HL-60 (cell line): ENCODE data around the gene ANXA10.

Source experiments
- CTCF ChIP-seq: IDR thresholded peaks from one replicate; pipeline ENCODE4 v1.5.1; 2011; ENCODE audit warnings: low read length, control low read depth, inconsistent platforms; ENCODE audit not compliant: insufficient read depth
- GABPA ChIP-seq: IDR thresholded peaks from 2 replicates; pipeline ENCODE4 v1.6.1; 2012; ENCODE audit warnings: low read depth
- POLR2AphosphoS5 ChIP-seq: IDR thresholded peaks from 2 replicates; pipeline ENCODE4 v1.6.1; 2012; ENCODE audit warnings: low read depth
- SPI1 ChIP-seq: IDR thresholded peaks from 2 replicates; pipeline ENCODE4 v1.6.1; 2012; ENCODE audit warnings: low read depth, mild to moderate bottlenecking, borderline replicate concordance
- TF ChIP-seq, protein P1 (sequence below): IDR thresholded peaks from 2 replicates; pipeline ENCODE4 v1.6.1; 2012; ENCODE audit warnings: low read depth; ENCODE audit not compliant: insufficient replicate concordance

DNA sequence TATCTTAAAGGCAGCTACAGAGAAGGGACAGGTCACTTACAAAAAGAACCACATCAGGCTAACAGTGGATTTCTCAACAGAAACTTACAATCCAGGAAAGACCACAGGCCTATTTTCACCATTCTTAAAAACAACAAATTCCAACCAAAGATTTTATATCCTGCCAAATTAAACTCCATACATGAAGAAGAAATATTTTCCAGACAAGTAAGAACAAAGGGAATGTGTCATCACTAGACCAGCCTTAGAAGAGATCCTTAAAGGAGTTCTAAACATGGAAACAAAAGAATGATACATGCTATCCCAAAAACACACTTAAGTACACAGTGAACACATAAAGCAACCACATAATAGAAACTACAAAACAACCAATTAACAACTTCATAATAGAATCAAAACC is 105.6 kb downstream of the ANXA10 start:
- TF ChIP-seq CTCF (no peak), POLR2AphosphoS5 (no peak), SPI1 (no peak), GABPA (no peak)
- TF ChIP-seq, protein P1, sequence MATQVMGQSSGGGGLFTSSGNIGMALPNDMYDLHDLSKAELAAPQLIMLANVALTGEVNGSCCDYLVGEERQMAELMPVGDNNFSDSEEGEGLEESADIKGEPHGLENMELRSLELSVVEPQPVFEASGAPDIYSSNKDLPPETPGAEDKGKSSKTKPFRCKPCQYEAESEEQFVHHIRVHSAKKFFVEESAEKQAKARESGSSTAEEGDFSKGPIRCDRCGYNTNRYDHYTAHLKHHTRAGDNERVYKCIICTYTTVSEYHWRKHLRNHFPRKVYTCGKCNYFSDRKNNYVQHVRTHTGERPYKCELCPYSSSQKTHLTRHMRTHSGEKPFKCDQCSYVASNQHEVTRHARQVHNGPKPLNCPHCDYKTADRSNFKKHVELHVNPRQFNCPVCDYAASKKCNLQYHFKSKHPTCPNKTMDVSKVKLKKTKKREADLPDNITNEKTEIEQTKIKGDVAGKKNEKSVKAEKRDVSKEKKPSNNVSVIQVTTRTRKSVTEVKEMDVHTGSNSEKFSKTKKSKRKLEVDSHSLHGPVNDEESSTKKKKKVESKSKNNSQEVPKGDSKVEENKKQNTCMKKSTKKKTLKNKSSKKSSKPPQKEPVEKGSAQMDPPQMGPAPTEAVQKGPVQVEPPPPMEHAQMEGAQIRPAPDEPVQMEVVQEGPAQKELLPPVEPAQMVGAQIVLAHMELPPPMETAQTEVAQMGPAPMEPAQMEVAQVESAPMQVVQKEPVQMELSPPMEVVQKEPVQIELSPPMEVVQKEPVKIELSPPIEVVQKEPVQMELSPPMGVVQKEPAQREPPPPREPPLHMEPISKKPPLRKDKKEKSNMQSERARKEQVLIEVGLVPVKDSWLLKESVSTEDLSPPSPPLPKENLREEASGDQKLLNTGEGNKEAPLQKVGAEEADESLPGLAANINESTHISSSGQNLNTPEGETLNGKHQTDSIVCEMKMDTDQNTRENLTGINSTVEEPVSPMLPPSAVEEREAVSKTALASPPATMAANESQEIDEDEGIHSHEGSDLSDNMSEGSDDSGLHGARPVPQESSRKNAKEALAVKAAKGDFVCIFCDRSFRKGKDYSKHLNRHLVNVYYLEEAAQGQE = no peak
